DND-41 (cell line): ENCODE data around the gene OTOF.

ENCODE experiments used
- ATAC-seq: fragments of 200-7000 bp; cut with Tn5 transposase; 3 replicates; pipeline ENCODE4 v1.9.1; 2021; ENCODE audit warnings: low read depth; ENCODE audit not compliant: insufficient read depth
- DNase-seq: peaks from one replicate; pipeline ENCODE4 v3.0.0-alpha.2; 2020
- H2AFZ ChIP-seq: 2 replicates; pipeline ENCODE4 v1.6.0; 2012; ENCODE audit warnings: low read depth, low read length
- H3K27ac ChIP-seq: 2 replicates; pipeline ENCODE4 v1.5.1; 2012; ENCODE audit warnings: low read length, inconsistent platforms
- H3K27me3 ChIP-seq: fragments of 200-600 bp; sonication (generic); 2 replicates; pipeline ENCODE4 v1.6.0; 2012; ENCODE audit warnings: low read length, mild to moderate bottlenecking, inconsistent platforms; ENCODE audit not compliant: insufficient read depth, poor library complexity
- H3K36me3 ChIP-seq: 2 replicates; pipeline ENCODE4 v1.5.1; 2012; ENCODE audit warnings: low read length, inconsistent platforms; ENCODE audit not compliant: insufficient read depth
- H3K4me1 ChIP-seq: 2 replicates; pipeline ENCODE4 v1.5.1; 2012; ENCODE audit warnings: mild to moderate bottlenecking, low read length; ENCODE audit not compliant: insufficient read depth
- H3K4me2 ChIP-seq: 2 replicates; pipeline ENCODE4 v1.6.0; 2012; ENCODE audit warnings: mild to moderate bottlenecking, moderate library complexity, low read length, inconsistent platforms; ENCODE audit not compliant: insufficient read depth
- H3K4me3 ChIP-seq, 2 experiments: fragments of 200-600 bp in 1 of 2; shearing (Covaris generic) in 1 of 2; 2 replicates each; pipeline ENCODE4 v1.5.1; 2012 to 2016; ENCODE audit warnings: inconsistent platforms in 2 of 2, low read length in 2 of 2, mild to moderate bottlenecking in 2 of 2, low read depth in 1 of 2, moderate library complexity in 1 of 2
- H3K79me2 ChIP-seq: 2 replicates; pipeline ENCODE4 v1.6.0; 2012; ENCODE audit warnings: low read length, inconsistent platforms; ENCODE audit not compliant: insufficient read depth
- H3K9ac ChIP-seq: 2 replicates; pipeline ENCODE4 v1.6.0; 2012; ENCODE audit warnings: low read depth, mild to moderate bottlenecking, inconsistent platforms, low read length, moderate library complexity
- H3K9me3 ChIP-seq: 2 replicates; pipeline ENCODE4 v1.5.1; 2012; ENCODE audit warnings: low read length, moderate library complexity, mild to moderate bottlenecking, inconsistent platforms; ENCODE audit not compliant: insufficient read depth, severe bottlenecking
- H4K20me1 ChIP-seq: 2 replicates; pipeline ENCODE4 v1.6.0; 2012; ENCODE audit warnings: low read length; ENCODE audit not compliant: insufficient read depth
- EZH2 ChIP-seq: IDR thresholded peaks from 3 replicates; pipeline ENCODE4 v1.6.1; 2012; ENCODE audit warnings: borderline replicate concordance, low read depth, mild to moderate bottlenecking, moderate library complexity, low read length, inconsistent platforms; ENCODE audit not compliant: severe bottlenecking
- TF ChIP-seq, protein P1 (sequence below): IDR thresholded peaks from 2 replicates; pipeline ENCODE4 v1.5.1; 2012; ENCODE audit warnings: borderline replicate concordance, low read length, moderate library complexity, mild to moderate bottlenecking; ENCODE audit not compliant: poor library complexity, severe bottlenecking; ENCODE audit errors: extremely low read depth

The OTOF gene

DNA sequence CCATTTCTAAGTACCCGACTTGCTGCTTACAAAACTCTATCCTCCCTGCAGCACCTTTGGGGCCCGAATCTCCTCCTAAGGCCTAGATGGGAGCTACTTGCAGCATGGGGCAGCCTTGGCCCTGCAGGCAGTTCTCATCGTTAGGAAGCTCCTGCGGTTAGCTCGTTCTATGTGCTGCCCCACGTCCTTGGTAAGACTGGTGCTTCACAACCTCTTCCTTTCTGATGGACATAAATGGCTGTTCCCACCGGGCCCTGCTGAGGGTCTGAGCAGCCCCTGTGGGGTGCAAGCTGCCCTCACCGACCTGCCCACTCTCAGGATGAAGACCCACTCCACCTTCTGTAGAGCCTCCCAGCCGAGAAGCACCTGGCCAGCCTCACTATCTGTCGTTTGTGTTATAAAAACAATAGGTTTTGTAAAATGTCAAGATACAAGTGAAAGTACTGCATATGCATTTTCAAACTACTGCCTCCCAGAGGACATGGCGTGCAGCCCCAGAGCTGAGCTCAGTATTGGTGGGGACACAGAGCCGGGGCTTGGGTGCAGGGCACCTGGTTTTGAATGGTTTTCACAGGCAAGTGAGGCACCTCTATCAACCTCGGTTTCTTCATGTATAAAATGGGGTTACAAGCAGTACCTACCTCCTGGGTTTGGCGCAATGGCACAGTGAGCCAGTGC is 19.4 kb downstream of the OTOF start:
- no peaks in the 10 kb centered on the region for H3K27me3 ChIP-seq
- DNase-seq, result no peak
- no peak overlapping the region for H3K4me3 ChIP-seq
- H3K79me2 ChIP-seq, result no peaks in the 10 kb centered on the region
- no peaks in the 10 kb centered on the region for H4K20me1 ChIP-seq
- H3K4me1 ChIP-seq, result no peaks in the 10 kb centered on the region
- no peak for TF ChIP-seq EZH2
- TF ChIP-seq, protein P1, sequence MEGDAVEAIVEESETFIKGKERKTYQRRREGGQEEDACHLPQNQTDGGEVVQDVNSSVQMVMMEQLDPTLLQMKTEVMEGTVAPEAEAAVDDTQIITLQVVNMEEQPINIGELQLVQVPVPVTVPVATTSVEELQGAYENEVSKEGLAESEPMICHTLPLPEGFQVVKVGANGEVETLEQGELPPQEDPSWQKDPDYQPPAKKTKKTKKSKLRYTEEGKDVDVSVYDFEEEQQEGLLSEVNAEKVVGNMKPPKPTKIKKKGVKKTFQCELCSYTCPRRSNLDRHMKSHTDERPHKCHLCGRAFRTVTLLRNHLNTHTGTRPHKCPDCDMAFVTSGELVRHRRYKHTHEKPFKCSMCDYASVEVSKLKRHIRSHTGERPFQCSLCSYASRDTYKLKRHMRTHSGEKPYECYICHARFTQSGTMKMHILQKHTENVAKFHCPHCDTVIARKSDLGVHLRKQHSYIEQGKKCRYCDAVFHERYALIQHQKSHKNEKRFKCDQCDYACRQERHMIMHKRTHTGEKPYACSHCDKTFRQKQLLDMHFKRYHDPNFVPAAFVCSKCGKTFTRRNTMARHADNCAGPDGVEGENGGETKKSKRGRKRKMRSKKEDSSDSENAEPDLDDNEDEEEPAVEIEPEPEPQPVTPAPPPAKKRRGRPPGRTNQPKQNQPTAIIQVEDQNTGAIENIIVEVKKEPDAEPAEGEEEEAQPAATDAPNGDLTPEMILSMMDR, result no peak
- no peak overlapping the region for H2AFZ ChIP-seq
- no peak overlapping the region for H3K4me2 ChIP-seq
- no peaks in the 10 kb centered on the region for H3K9me3 ChIP-seq
- no peak for ATAC-seq
- H3K9ac ChIP-seq, result no peak overlapping the region
- H3K27ac ChIP-seq, result no peak overlapping the region
- H3K36me3 ChIP-seq, result no peaks in the 10 kb centered on the region

DNA sequence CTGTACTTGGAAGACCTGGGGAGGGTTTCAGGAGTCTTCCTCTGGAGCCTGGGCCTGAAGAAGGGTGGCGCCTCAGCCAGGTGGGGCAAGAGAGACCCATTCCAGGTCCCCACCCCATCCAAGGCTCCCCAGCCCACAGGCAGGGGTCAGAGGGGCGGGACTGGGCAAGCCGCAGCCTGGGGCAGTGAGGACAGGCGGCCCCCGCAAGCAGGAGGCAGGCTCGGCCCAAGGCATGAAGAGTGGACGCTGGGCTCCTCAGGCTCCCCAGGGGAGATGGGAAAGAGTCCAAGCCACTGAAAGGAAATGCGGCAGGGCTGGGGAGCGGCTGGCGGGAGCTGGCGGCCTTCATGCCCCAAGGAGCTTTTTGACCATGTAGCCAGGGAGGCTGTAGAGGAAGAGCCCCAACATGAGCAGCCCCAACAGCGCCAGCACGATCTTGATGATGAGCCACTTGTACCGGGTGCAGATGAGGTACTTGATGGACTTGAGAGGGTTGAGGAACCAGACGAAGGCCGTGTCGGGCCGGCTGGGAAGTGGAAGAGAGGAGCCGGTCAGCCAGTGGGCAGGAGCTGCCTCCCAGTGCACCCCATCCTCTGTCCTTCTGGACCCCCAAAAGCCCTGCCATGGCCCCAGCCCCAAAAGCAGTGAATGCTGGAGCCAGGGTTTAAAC is 20.1 kb downstream of the OTOF start:
- H2AFZ ChIP-seq, result no peak overlapping the region
- no peaks in the 10 kb centered on the region for H3K79me2 ChIP-seq
- no peaks in the 10 kb centered on the region for H3K36me3 ChIP-seq
- no peak for DNase-seq
- TF ChIP-seq, protein P1, result no peak
- TF ChIP-seq EZH2, result no peak
- H3K27ac ChIP-seq, result no peak overlapping the region
- no peak overlapping the region for H3K4me2 ChIP-seq
- no peak for ATAC-seq
- H3K9ac ChIP-seq, result no peak overlapping the region
- H3K9me3 ChIP-seq, result no peaks in the 10 kb centered on the region
- H3K4me3 ChIP-seq, result no peak overlapping the region
- H3K4me1 ChIP-seq, result no peaks in the 10 kb centered on the region
- H4K20me1 ChIP-seq, result no peaks in the 10 kb centered on the region
- H3K27me3 ChIP-seq, result no peaks in the 10 kb centered on the region

DNA sequence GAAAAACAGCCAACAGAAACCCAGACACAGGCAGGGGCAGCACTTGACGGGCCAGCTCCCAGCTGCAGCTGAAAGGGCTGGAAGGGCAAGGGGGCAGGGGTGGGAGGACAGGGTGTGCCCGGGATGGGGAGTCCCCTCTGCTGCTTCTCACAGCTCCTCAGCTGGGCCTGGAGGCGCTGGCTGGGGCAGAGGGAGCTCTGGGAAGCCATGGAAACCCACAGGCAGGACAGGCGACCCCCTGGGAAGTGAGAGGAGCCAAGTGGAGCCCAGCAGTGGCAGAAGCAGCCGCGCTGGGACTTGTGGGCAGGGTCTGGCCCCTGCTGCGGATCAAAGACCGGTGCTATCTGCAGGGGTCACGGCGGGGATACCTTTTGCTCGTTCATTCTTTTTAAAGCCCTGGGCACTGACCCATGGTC is 20.7 kb downstream of the OTOF start:
- Histone ChIP-seq H3K4me1 (no peaks in the 10 kb centered on the region), H3K27me3 (no peaks in the 10 kb centered on the region), H4K20me1 (no peaks in the 10 kb centered on the region), H3K36me3 (no peaks in the 10 kb centered on the region), H3K27ac (no peak overlapping the region), H3K79me2 (no peaks in the 10 kb centered on the region), H3K9me3 (no peaks in the 10 kb centered on the region), H3K4me3 (no peak overlapping the region), H3K9ac (no peak overlapping the region), H3K4me2 (no peak overlapping the region), H2AFZ (no peak overlapping the region)
- DNase-seq, result no peak
- TF ChIP-seq, protein P1, result no peak
- TF ChIP-seq EZH2, result no peak
- ATAC-seq, result no peak
